ENCODE data around the gene SMC4. TPM values are rescaled to one million over a fixed set of nuclear protein-coding genes. Genes with fewer than 3 reads are reported as not detected.

Gene SMC4
- total RNA-seq, 1 donor from 2014 or later: 194 TPM

GRCh38 chr3:160475884-160476283 lies 76.4 kb downstream of the SMC4 start:
- DNase-seq (ENCODE audit: low spot score): no peak
- intact Hi-C loops (cut with micrococcal nuclease): no loop called here
- no peaks in the 10 kb centered on the region for H3K9me3 Mint-ChIP-seq
- no peak overlapping the region for H3K27ac Mint-ChIP-seq
- H3K36me3 Mint-ChIP-seq (ENCODE audit: low read depth): no peaks in the 10 kb centered on the region
- H3K4me1 Mint-ChIP-seq (ENCODE audit: low read depth): no peaks in the 10 kb centered on the region
- peaks cover 16% of the 10 kb centered on the region for H3K27me3 Mint-ChIP-seq (ENCODE audit: low read depth)
- H3K4me3 Mint-ChIP-seq (ENCODE audit: low read depth): no peak overlapping the region

- no peaks in the 10 kb centered on the region for H3K36me3 Mint-ChIP-seq (ENCODE audit: low read depth)
- no peak for DNase-seq (ENCODE audit: low spot score)
- peaks cover 13% of the 10 kb centered on the region for H3K27me3 Mint-ChIP-seq (ENCODE audit: low read depth)
- no peak overlapping the region for H3K27ac Mint-ChIP-seq
- intact Hi-C loops (cut with micrococcal nuclease): no loop called here
- no peak overlapping the region for H3K4me3 Mint-ChIP-seq (ENCODE audit: low read depth)
- no peaks in the 10 kb centered on the region for H3K9me3 Mint-ChIP-seq
- H3K4me1 Mint-ChIP-seq (ENCODE audit: low read depth): no peaks in the 10 kb centered on the region
Observed at GRCh38 chr3:160477750-160478149, 78.3 kb downstream of the SMC4 start.

GRCh38 chr3:160478338-160478737 lies 78.9 kb downstream of the SMC4 start:
- Mint-ChIP-seq H3K36me3 (ENCODE audit: low read depth) (no peaks in the 10 kb centered on the region), H3K27ac (no peak overlapping the region), H3K9me3 (no peaks in the 10 kb centered on the region), H3K27me3 (ENCODE audit: low read depth) (peaks cover 13% of the 10 kb centered on the region), H3K4me3 (ENCODE audit: low read depth) (no peak overlapping the region), H3K4me1 (ENCODE audit: low read depth) (no peaks in the 10 kb centered on the region)
- no peak for DNase-seq (ENCODE audit: low spot score)
- intact Hi-C loops (cut with micrococcal nuclease): no loop called here

GRCh38 chr3:160479376-160479775 lies 79.9 kb downstream of the SMC4 start:
- intact Hi-C loops (cut with micrococcal nuclease): no loop called here
- H3K4me1 Mint-ChIP-seq (ENCODE audit: low read depth): no peaks in the 10 kb centered on the region
- H3K4me3 Mint-ChIP-seq (ENCODE audit: low read depth): no peak overlapping the region
- no peaks in the 10 kb centered on the region for H3K36me3 Mint-ChIP-seq (ENCODE audit: low read depth)
- no peak overlapping the region for H3K27ac Mint-ChIP-seq
- DNase-seq (ENCODE audit: low spot score): no peak
- no peaks in the 10 kb centered on the region for H3K9me3 Mint-ChIP-seq
- peaks cover 13% of the 10 kb centered on the region for H3K27me3 Mint-ChIP-seq (ENCODE audit: low read depth)

GRCh38 chr3:160480931-160481330 lies 81.5 kb downstream of the SMC4 start:
- Mint-ChIP-seq H3K9me3 (no peaks in the 10 kb centered on the region), H3K36me3 (ENCODE audit: low read depth) (no peaks in the 10 kb centered on the region), H3K27ac (no peak overlapping the region), H3K4me3 (ENCODE audit: low read depth) (no peak overlapping the region), H3K27me3 (ENCODE audit: low read depth) (peaks cover 5% of the 10 kb centered on the region), H3K4me1 (ENCODE audit: low read depth) (peaks cover 6% of the 10 kb centered on the region)
- DNase-seq (ENCODE audit: low spot score): no peak
- intact Hi-C loops (cut with micrococcal nuclease): loop anchor here (10.0 kb wide), 1 partner anchor 256 kb away; the partner anchor contains the start of gene C3orf80

GRCh38 chr3:160481856-160482255 lies 82.4 kb downstream of the SMC4 start:
- H3K4me3 Mint-ChIP-seq (ENCODE audit: low read depth): no peak overlapping the region
- peaks cover 2% of the 10 kb centered on the region for H3K27me3 Mint-ChIP-seq (ENCODE audit: low read depth)
- no peak overlapping the region for H3K27ac Mint-ChIP-seq
- no peaks in the 10 kb centered on the region for H3K9me3 Mint-ChIP-seq
- no peak for DNase-seq (ENCODE audit: low spot score)
- H3K4me1 Mint-ChIP-seq (ENCODE audit: low read depth): peaks cover 7% of the 10 kb centered on the region
- no peaks in the 10 kb centered on the region for H3K36me3 Mint-ChIP-seq (ENCODE audit: low read depth)
- intact Hi-C loops (cut with micrococcal nuclease): loop anchor here (10.0 kb wide), 1 partner anchor 257 kb away; the partner anchor contains the start of gene C3orf80

GRCh38 chr3:160482796-160483195 lies 83.3 kb downstream of the SMC4 start:
- Mint-ChIP-seq H3K27me3 (ENCODE audit: low read depth) (peaks cover 2% of the 10 kb centered on the region), H3K4me3 (ENCODE audit: low read depth) (no peak overlapping the region), H3K36me3 (ENCODE audit: low read depth) (no peaks in the 10 kb centered on the region), H3K4me1 (ENCODE audit: low read depth) (peaks cover 7% of the 10 kb centered on the region), H3K9me3 (no peaks in the 10 kb centered on the region), H3K27ac (no peak overlapping the region)
- intact Hi-C loops (cut with micrococcal nuclease): loop anchor here (10.0 kb wide), 1 partner anchor 258 kb away; the partner anchor contains the start of gene C3orf80
- no peak for DNase-seq (ENCODE audit: low spot score)

Other genes starting within 250 kb of the SMC4 start
- gene C3orf80, start 174.2 kb upstream of the SMC4 start, total RNA-seq: 0.25 and 0.30 TPM in 2 replicates
- 16.6 and 19.2 TPM in 2 replicates for gene IFT80, start 425 bp upstream of the SMC4 start, total RNA-seq
- 35.9 and 37.0 TPM in 2 replicates for gene TRIM59, start 50.1 kb downstream of the SMC4 start, total RNA-seq
- gene KPNA4, start 165.9 kb downstream of the SMC4 start, total RNA-seq: 69.8 and 71.2 TPM in 2 replicates

All from activated T-helper 2 cell treated with anti-CD3 and anti-CD28 coated beads, Interferon-gamma antibody, Interleukin-2, Interleukin-4, amounts not matched to agents 10 μg/mL and 5 μg/mL and 100 μg/mL, durations not matched to agents 14 hours and 24 hours and 36 hours (primary cell).